ENCODE measurements around the gene TRIO. TPM values are rescaled to one million over a fixed set of nuclear protein-coding genes. Genes with fewer than 3 reads are reported as not detected.
"Not testable (repeated sequence)": the region's sequence is repeated elsewhere in the genome, so short reads cannot be mapped to it uniquely, and the experiment has no call there.

Gene TRIO
- total RNA-seq, 2 experiments from 2014 or later, result 3.7 to 4.2 TPM

GRCh38 chr5:14424011-14424685, 281.0 kb downstream of the TRIO start:
- no peak for DNase-seq
- Mint-ChIP-seq H3K27ac (peak overlapping the region; percentile 51), H3K9me3 (no peaks in the 10 kb centered on the region), H3K4me3 (no peak overlapping the region), H3K27me3 (no peaks in the 10 kb centered on the region), H3K4me1 (peaks cover 28% of the 10 kb centered on the region), H3K36me3 (ENCODE audit: low read depth) (no peaks in the 10 kb centered on the region)
- POLR2A ChIA-PET, result no interaction called here
- CTCF ChIA-PET, result no interaction called here

GRCh38 chr5:14425559-14425958, 282.4 kb downstream of the TRIO start:
- no peak for DNase-seq
- ChIA-PET POLR2A (no interaction called here), CTCF (no interaction called here)
- Mint-ChIP-seq H3K9me3 (no peaks in the 10 kb centered on the region), H3K36me3 (ENCODE audit: low read depth) (no peaks in the 10 kb centered on the region), H3K27me3 (no peaks in the 10 kb centered on the region), H3K4me3 (no peak overlapping the region), H3K27ac (no peak overlapping the region), H3K4me1 (peaks cover 28% of the 10 kb centered on the region)

- H3K4me3 Mint-ChIP-seq, result no peak overlapping the region
- ChIA-PET POLR2A (no interaction called here), CTCF (no interaction called here)
- H3K9me3 Mint-ChIP-seq, result no peaks in the 10 kb centered on the region
- no peak for DNase-seq
- no peaks in the 10 kb centered on the region for H3K27me3 Mint-ChIP-seq
- no peak overlapping the region for H3K27ac Mint-ChIP-seq
- H3K4me1 Mint-ChIP-seq, result peaks cover 26% of the 10 kb centered on the region
- no peaks in the 10 kb centered on the region for H3K36me3 Mint-ChIP-seq (ENCODE audit: low read depth)
These were observed 283.4 kb downstream of the TRIO start for GRCh38 chr5:14426521-14426920.

GRCh38 chr5:14428302-14429081, 285.4 kb downstream of the TRIO start:
- H3K36me3 Mint-ChIP-seq (ENCODE audit: low read depth), result no peaks in the 10 kb centered on the region
- H3K4me3 Mint-ChIP-seq, result no peak overlapping the region
- no peaks in the 10 kb centered on the region for H3K9me3 Mint-ChIP-seq
- POLR2A ChIA-PET, result no interaction called here
- no peak for DNase-seq
- no peak overlapping the region for H3K27ac Mint-ChIP-seq
- CTCF ChIA-PET, result no interaction called here
- H3K4me1 Mint-ChIP-seq, result peaks cover 15% of the 10 kb centered on the region
- H3K27me3 Mint-ChIP-seq, result no peaks in the 10 kb centered on the region

- Mint-ChIP-seq H3K27me3 (no peaks in the 10 kb centered on the region), H3K27ac (no peak overlapping the region), H3K4me3 (no peak overlapping the region), H3K9me3 (no peaks in the 10 kb centered on the region), H3K4me1 (peaks cover 8% of the 10 kb centered on the region), H3K36me3 (ENCODE audit: low read depth) (no peaks in the 10 kb centered on the region)
- ChIA-PET CTCF (no interaction called here), POLR2A (no interaction called here)
- DNase-seq, result no peak
These were observed 286.2 kb downstream of the TRIO start for GRCh38 chr5:14429101-14430050.

- no peak for DNase-seq
- ChIA-PET POLR2A (no interaction called here), CTCF (no interaction called here)
- Mint-ChIP-seq H3K27me3 (no peaks in the 10 kb centered on the region), H3K9me3 (no peaks in the 10 kb centered on the region), H3K4me1 (peaks cover 5% of the 10 kb centered on the region), H3K4me3 (no peak overlapping the region), H3K27ac (no peak overlapping the region), H3K36me3 (ENCODE audit: low read depth) (no peaks in the 10 kb centered on the region)
These were observed 288.4 kb downstream of the TRIO start for GRCh38 chr5:14431534-14431933.

DNA sequence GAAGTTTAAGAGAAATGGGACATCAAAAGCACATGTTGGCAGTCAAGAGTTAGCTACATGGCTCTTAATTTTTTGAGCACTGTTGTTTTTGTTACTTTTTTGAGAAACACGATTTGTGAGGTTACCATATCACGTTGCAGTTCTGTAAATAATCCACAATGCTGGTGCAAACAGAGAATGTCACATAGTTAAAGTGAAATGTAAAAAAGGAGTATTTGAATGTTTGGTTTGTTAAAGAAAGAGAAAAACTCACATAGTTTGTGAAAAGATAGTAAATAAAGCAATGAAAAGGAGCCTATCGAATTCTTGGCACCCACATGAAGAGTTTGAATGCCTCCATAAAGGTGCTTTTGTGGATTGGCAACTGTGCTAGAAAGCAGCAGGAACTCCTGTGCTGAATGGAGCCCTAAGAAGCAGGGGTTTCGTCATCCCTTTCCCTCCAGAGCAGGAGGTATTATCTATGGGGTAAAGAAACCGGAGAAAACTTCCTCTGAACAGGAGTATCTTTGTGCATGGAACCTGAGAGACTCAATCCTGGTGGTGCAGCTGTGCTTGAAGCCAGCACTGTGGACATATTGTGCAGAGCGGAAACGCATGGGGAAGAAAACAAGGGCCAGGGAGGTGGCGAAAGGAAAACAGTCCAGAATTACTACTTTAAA, 289.9 kb downstream of the TRIO start:
- H3K27ac Mint-ChIP-seq, result no peak overlapping the region
- CTCF ChIA-PET, result no interaction called here
- H3K27me3 Mint-ChIP-seq, result no peaks in the 10 kb centered on the region
- H3K4me1 Mint-ChIP-seq, result peaks cover 20% of the 10 kb centered on the region
- H3K4me3 Mint-ChIP-seq, result no peak overlapping the region
- no peaks in the 10 kb centered on the region for H3K9me3 Mint-ChIP-seq
- DNase-seq, result no peak
- POLR2A ChIA-PET, result no interaction called here
- H3K36me3 Mint-ChIP-seq (ENCODE audit: low read depth), result no peaks in the 10 kb centered on the region

GRCh38 chr5:14435481-14435880, 292.3 kb downstream of the TRIO start:
- H3K27me3 Mint-ChIP-seq, result no peaks in the 10 kb centered on the region
- POLR2A ChIA-PET, result no interaction called here
- no peaks in the 10 kb centered on the region for H3K9me3 Mint-ChIP-seq
- no peaks in the 10 kb centered on the region for H3K36me3 Mint-ChIP-seq (ENCODE audit: low read depth)
- CTCF ChIA-PET, result no interaction called here
- peaks cover 27% of the 10 kb centered on the region for H3K4me1 Mint-ChIP-seq
- no peak for DNase-seq
- no peak overlapping the region for H3K27ac Mint-ChIP-seq
- no peak overlapping the region for H3K4me3 Mint-ChIP-seq

- H3K4me1 Mint-ChIP-seq, result peaks cover 27% of the 10 kb centered on the region
- H3K27ac Mint-ChIP-seq; H3K9me3 Mint-ChIP-seq; H3K36me3 Mint-ChIP-seq (ENCODE audit: low read depth); H3K4me3 Mint-ChIP-seq; POLR2A ChIA-PET; CTCF ChIA-PET; DNase-seq; H3K27me3 Mint-ChIP-seq: not testable (repeated sequence)
These were observed 293.0 kb downstream of the TRIO start for GRCh38 chr5:14436122-14436521.

DNA sequence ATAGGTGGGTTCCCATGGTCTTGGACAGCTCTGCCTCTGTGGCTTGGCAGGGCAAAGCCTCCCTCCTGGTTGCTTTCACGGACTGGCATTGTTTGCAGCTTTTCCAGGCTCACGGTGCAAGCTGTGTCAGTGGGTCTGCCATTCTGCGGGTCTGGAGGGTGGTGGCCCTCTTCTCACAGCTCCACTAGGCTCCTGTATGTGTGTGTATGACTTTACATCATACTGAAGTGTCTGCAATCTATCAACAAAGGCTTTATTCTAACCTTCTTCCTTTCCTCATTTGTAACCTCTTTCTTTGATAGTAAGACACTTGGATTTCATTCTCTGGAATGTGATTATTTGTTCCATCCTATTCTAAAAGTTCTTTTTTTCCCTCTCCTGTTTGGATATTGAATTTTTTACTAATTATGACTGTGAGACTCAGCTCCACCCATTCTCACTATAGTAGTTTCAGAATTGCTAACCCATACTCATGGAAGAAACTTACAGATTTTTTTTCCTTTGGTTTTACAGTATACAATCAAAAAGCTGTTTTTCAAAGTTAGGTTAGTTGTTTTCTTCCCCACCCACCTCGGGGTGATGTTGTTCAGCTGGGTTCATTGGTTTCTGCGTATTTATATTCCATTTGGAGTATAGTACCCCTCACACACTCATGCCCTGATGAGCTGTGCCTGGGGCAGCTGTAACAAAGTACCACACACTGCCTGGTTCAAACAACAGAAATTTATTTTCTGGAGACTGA, 293.8 kb downstream of the TRIO start:
- no peaks in the 10 kb centered on the region for H3K9me3 Mint-ChIP-seq
- ChIA-PET POLR2A (no interaction called here), CTCF (no interaction called here)

DNA sequence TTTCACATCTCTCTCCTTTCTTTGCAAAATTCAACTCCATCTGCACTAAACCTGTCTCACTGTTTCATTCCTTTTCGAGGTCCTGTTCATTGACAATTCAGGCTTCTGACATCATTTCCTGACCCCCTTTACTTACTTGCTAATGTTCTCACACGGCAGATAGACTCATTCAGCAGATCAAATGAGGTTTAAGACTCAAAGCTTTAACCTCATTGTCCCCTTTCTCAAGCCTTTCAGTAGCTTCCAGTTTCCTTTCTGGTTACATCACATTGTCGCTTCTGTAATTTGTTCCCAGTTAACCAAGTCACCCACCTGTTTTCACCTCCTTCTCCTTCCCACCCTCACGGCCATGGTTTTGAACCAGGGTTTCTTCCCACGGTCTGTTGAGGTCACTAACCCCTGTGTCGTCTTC, 295.1 kb downstream of the TRIO start:
- Mint-ChIP-seq H3K4me3 (no peak overlapping the region), H3K27ac (no peak overlapping the region), H3K9me3 (no peaks in the 10 kb centered on the region), H3K27me3 (no peaks in the 10 kb centered on the region), H3K4me1 (peaks cover 27% of the 10 kb centered on the region), H3K36me3 (ENCODE audit: low read depth) (no peaks in the 10 kb centered on the region)
- DNase-seq, result no peak
- ChIA-PET POLR2A (interaction anchor here (0.6 kb wide), 1 partner anchor 439 kb away, joined by 3 read pairs; no protein-coding TSS in a partner anchor), CTCF (interaction anchor here (0.6 kb wide), 1 partner anchor 76 kb away, joined by 4 read pairs; no protein-coding TSS in a partner anchor)

More for the DNA sequence above, 293.8 kb downstream of the TRIO start:
- no peaks in the 10 kb centered on the region for H3K36me3 Mint-ChIP-seq (ENCODE audit: low read depth)
- no peak overlapping the region for H3K27ac Mint-ChIP-seq
- no peak for DNase-seq
- peaks cover 27% of the 10 kb centered on the region for H3K4me1 Mint-ChIP-seq
- H3K4me3 Mint-ChIP-seq, result no peak overlapping the region
- H3K27me3 Mint-ChIP-seq, result no peaks in the 10 kb centered on the region

GRCh38 chr5:14439087-14439871, 296.1 kb downstream of the TRIO start:
- Mint-ChIP-seq H3K4me3 (no peak overlapping the region), H3K27ac (no peak overlapping the region), H3K9me3 (no peaks in the 10 kb centered on the region), H3K27me3 (no peaks in the 10 kb centered on the region), H3K36me3 (ENCODE audit: low read depth) (no peaks in the 10 kb centered on the region), H3K4me1 (peaks cover 27% of the 10 kb centered on the region)
- ChIA-PET POLR2A (no interaction called here), CTCF (no interaction called here)
- DNase-seq, result no peak
